Vagina (tissue), 2 donors: ENCODE data around the gene SLC35G6. TPM values are rescaled to one million over a fixed set of nuclear protein-coding genes. Genes with fewer than 3 reads are reported as not detected.

Source experiments
- DNase-seq, 2 donors: peaks; one replicate each; pipeline ENCODE4 v3.0.0-alpha.2; 2017; ENCODE audit errors: extremely low spot score in 2 of 2
- H3K27ac ChIP-seq: fragments of 200-600 bp; sonication (generic); one replicate; pipeline ENCODE4 v1.5.1; 2019
- H3K27me3 ChIP-seq: fragments of 200-600 bp; sonication (generic); one replicate; pipeline ENCODE4 v1.5.1; 2019
- H3K36me3 ChIP-seq, 2 donors: fragments of 200-600 bp; sonication (generic); one replicate each; pipeline ENCODE4 v1.5.1; 2017 to 2019
- H3K4me1 ChIP-seq: fragments of 200-600 bp; sonication (generic); one replicate; pipeline ENCODE4 v1.5.1; 2019
- H3K4me3 ChIP-seq, 2 donors: fragments of 200-600 bp; sonication (generic); 1 replicate in 1 of 2; 2 replicates in 1 of 2; pipeline ENCODE4 v1.5.1; 2016 to 2019
- H3K9me3 ChIP-seq: fragments of 200-600 bp; sonication (generic); one replicate; pipeline ENCODE4 v1.5.1; 2019
- CTCF ChIP-seq, 3 experiments: fragments of 450-650 bp in 2 of 3; fragments of 200-600 bp in 1 of 3; sonication (generic) in 1 of 3; IDR thresholded peaks; one replicate each; pipeline ENCODE4 v1.5.1; 2017 to 2019; ENCODE audit warnings: antibody characterized with exemption in 3 of 3, mild to moderate bottlenecking in 2 of 3, moderate library complexity in 2 of 3
- POLR2A ChIP-seq, 2 donors: fragments of 450-650 bp; IDR thresholded peaks; one replicate each; pipeline ENCODE4 v1.6.1; 2017; ENCODE audit warnings: antibody characterized with exemption in 2 of 2, mild to moderate bottlenecking in 2 of 2, moderate library complexity in 2 of 2
- POLR2AphosphoS5 ChIP-seq, 2 donors: sonication (generic); formaldehyde crosslinking; IDR thresholded peaks; one replicate each; pipeline ENCODE4 v1.9.0; 2017; ENCODE audit warnings: antibody characterized with exemption in 2 of 2, mild to moderate bottlenecking in 2 of 2, low read depth in 1 of 2; ENCODE audit not compliant: insufficient read depth in 1 of 2
- intact Hi-C: fragments of 100-400 bp; cut with DNase I; formaldehyde crosslinking; loops from one replicate; pipeline ENCODE4 v1.15.1; 2023
- total RNA-seq: library from RNA; depleted of rRNA; stranded (reverse); fragments of >200 nt; gene quantifications from one replicate; pipeline ENCODE4 v1.2.3, GENCODE V29; 2016

SLC35G6 gene
- total RNA-seq, 1 donor from 2014 or later: not detected

GRCh38 chr17:7497228-7497627, 16.0 kb downstream of the SLC35G6 start:
- Histone ChIP-seq H3K9me3 (no peaks in the 10 kb centered on the region), H3K36me3 (peaks cover 5 to 63% of the 10 kb centered on the region in 2 donors), H3K27ac (no peak overlapping the region), H3K27me3 (no peaks in the 10 kb centered on the region), H3K4me1 (peaks cover 25% of the 10 kb centered on the region), H3K4me3 (no peak overlapping the region)
- no peak for DNase-seq
- no peak for TF ChIP-seq POLR2A (IDR thresholded peaks at IDR 0.05)
- no peak for TF ChIP-seq CTCF (IDR thresholded peaks at IDR 0.05)
- TF ChIP-seq POLR2AphosphoS5 (IDR thresholded peaks at IDR 0.05; ENCODE audit: insufficient read depth in 1 of 2, low read depth in 1 of 2): no peak
- intact Hi-C loops: no loop called here

GRCh38 chr17:7497636-7498035, 16.4 kb downstream of the SLC35G6 start:
- H3K27ac ChIP-seq: no peak overlapping the region
- H3K36me3 ChIP-seq: peaks cover 5 to 67% of the 10 kb centered on the region in 2 donors
- H3K4me1 ChIP-seq: peaks cover 24% of the 10 kb centered on the region
- DNase-seq: no peak
- TF ChIP-seq POLR2AphosphoS5 (IDR thresholded peaks at IDR 0.05; ENCODE audit: insufficient read depth in 1 of 2, low read depth in 1 of 2): no peak
- no peak for TF ChIP-seq CTCF (IDR thresholded peaks at IDR 0.05)
- TF ChIP-seq POLR2A (IDR thresholded peaks at IDR 0.05): no peak
- intact Hi-C loops: no loop called here
- no peak overlapping the region for H3K4me3 ChIP-seq
- H3K9me3 ChIP-seq: no peaks in the 10 kb centered on the region
- no peaks in the 10 kb centered on the region for H3K27me3 ChIP-seq

- H3K4me3 ChIP-seq: no peak overlapping the region
- H3K4me1 ChIP-seq: peaks cover 8% of the 10 kb centered on the region
- no peaks in the 10 kb centered on the region for H3K27me3 ChIP-seq
- no peak for DNase-seq
- TF ChIP-seq POLR2AphosphoS5 (IDR thresholded peaks at IDR 0.05; ENCODE audit: insufficient read depth in 1 of 2, low read depth in 1 of 2): no peak
- no peak for TF ChIP-seq POLR2A (IDR thresholded peaks at IDR 0.05)
- no peak for TF ChIP-seq CTCF (IDR thresholded peaks at IDR 0.05)
- no peaks in the 10 kb centered on the region for H3K9me3 ChIP-seq
- no peak overlapping the region for H3K27ac ChIP-seq
- peaks cover 5 to 81% of the 10 kb centered on the region in 2 donors for H3K36me3 ChIP-seq
- intact Hi-C loops: no loop called here
These were observed 17.9 kb downstream of the SLC35G6 start for GRCh38 chr17:7499161-7499560.

GRCh38 chr17:7501729-7502128, 20.5 kb downstream of the SLC35G6 start:
- no peaks in the 10 kb centered on the region for H3K9me3 ChIP-seq
- TF ChIP-seq CTCF (IDR thresholded peaks at IDR 0.05): no peak
- TF ChIP-seq POLR2AphosphoS5 (IDR thresholded peaks at IDR 0.05; ENCODE audit: insufficient read depth in 1 of 2, low read depth in 1 of 2): no peak
- no peak overlapping the region for H3K27ac ChIP-seq
- H3K4me1 ChIP-seq: no peaks in the 10 kb centered on the region
- no peak overlapping the region for H3K4me3 ChIP-seq
- intact Hi-C loops: no loop called here
- no peak for DNase-seq
- H3K36me3 ChIP-seq: peaks cover 5 to 87% of the 10 kb centered on the region in 2 donors
- no peaks in the 10 kb centered on the region for H3K27me3 ChIP-seq

- H3K4me3 ChIP-seq: no peak overlapping the region
- TF ChIP-seq CTCF (IDR thresholded peaks at IDR 0.05): no peak
- TF ChIP-seq POLR2A (IDR thresholded peaks at IDR 0.05): no peak
- no peak for TF ChIP-seq POLR2AphosphoS5 (IDR thresholded peaks at IDR 0.05; ENCODE audit: insufficient read depth in 1 of 2, low read depth in 1 of 2)
- H3K4me1 ChIP-seq: no peaks in the 10 kb centered on the region
- H3K27me3 ChIP-seq: no peaks in the 10 kb centered on the region
- intact Hi-C loops: no loop called here
- no peak for DNase-seq
- H3K9me3 ChIP-seq: no peaks in the 10 kb centered on the region
- no peak overlapping the region for H3K27ac ChIP-seq
- H3K36me3 ChIP-seq: peaks cover 5 to 87% of the 10 kb centered on the region in 2 donors
These were observed 21.1 kb downstream of the SLC35G6 start for GRCh38 chr17:7502171-7502847.
